Stimulated activated memory B cell treated with anti-CD40 and anti-IgM and Interleukin-4, amounts not matched to agents 10 μg/mL and 1 μg/mL and 100 μg/mL, for 72 hours (primary cell): Measurements from ENCODE around the gene RITA1.

ENCODE experiments used
- ATAC-seq: fragments of 150-1000 bp; cut with Tn5 transposase; 2 replicates; pipeline ENCODE4 v1.10.0; 2021
- H3K27ac Mint-ChIP-seq: one replicate; pipeline ENCODE4 v1.8.0; 2022; ENCODE audit warnings: mild to moderate bottlenecking, mixed read lengths
- H3K27me3 Mint-ChIP-seq: one replicate; pipeline ENCODE4 v1.8.0; 2022; ENCODE audit warnings: mixed read lengths
- H3K36me3 Mint-ChIP-seq: one replicate; pipeline ENCODE4 v1.8.0; 2022; ENCODE audit warnings: mixed read lengths
- H3K4me1 Mint-ChIP-seq: one replicate; pipeline ENCODE4 v1.8.0; 2022; ENCODE audit warnings: mixed read lengths
- H3K4me3 Mint-ChIP-seq: one replicate; pipeline ENCODE4 v1.8.0; 2022; ENCODE audit warnings: mild to moderate bottlenecking, moderate library complexity, mixed read lengths
- H3K9me3 Mint-ChIP-seq: one replicate; pipeline ENCODE4 v1.8.0; 2022; ENCODE audit warnings: mixed read lengths

The RITA1 gene

DNA sequence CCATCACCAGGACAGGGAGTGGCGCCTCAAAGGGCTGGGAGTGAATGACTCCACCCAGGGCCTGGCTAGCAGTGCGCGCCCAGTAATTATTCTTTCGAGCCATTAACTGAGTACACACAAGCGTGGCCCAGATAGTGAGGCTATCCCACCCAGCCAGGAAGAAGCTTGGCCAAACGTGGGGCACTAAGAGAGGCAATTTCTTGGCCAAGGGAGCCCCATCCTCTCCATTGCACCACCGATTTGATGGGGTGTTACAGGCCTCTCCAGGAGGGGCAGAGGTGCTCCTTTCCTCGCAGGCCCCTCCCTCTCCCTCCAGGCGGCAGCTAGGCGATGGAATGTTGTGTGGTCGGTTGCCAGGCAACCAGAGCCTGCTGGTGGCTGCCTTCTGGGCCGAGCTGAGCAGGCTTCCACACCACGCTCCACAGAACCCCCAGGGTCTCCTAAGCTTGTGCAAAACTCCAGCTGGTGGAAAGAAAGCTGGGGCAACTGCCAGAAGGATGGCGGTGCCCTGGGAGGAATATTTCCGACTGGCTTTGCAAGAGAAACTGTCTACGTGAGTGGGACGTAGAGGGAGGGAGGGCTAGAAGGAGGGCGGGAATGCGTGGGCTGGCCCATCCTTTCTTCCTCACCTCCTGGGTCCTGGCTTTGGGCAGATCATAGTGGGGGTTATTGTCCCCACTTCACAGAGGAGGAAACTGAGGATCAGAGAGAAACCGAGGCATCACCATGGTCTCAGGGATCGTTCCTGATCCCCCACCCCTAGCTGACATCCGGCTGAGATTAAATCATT is 36.0 kb upstream of the RITA1 start, which contains the start of gene CFAP73:
CFAP73 (plus strand) TSS at position 364 of the 790 bp plus-strand sequence; CDS start at position 498, 134 bp downstream.
- Mint-ChIP-seq H3K27me3 (peaks cover 28% of the 10 kb centered on the region), H3K4me1 (peaks cover 24% of the 10 kb centered on the region), H3K9me3 (peaks cover 3% of the 10 kb centered on the region), H3K27ac (peak within 1 kb of the TSS; percentile 34), H3K36me3 (no peaks in the 10 kb centered on the region), H3K4me3 (no peak within 1 kb of the TSS)
- no peak for ATAC-seq

DNA sequence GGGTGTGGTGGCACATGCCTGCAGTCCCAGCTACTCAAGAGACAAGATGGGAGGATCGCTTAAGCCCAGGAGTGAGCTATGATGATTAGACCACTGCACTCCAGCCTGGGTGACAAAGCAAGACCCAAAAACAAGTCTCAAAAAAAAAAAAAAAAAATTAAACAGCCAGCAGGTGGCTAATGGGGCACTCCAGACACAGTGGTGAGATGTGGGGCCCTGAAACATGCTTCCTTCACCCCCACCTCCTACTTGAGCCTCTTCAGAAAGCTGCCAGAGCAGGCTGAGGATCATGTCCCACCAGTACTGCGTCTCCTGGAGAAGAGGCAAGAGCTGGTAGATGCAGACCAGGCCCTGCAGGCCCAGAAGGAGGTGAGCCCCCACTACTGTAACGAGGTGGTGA is 33.9 kb upstream of the RITA1 start:
- ATAC-seq = no peak
- H3K27ac Mint-ChIP-seq = peak overlapping the region; percentile 71
- H3K9me3 Mint-ChIP-seq = peaks cover 3% of the 10 kb centered on the region
- H3K27me3 Mint-ChIP-seq = peaks cover 36% of the 10 kb centered on the region
- peaks cover 33% of the 10 kb centered on the region for H3K4me1 Mint-ChIP-seq
- no peak overlapping the region for H3K4me3 Mint-ChIP-seq
- H3K36me3 Mint-ChIP-seq = peaks cover 4% of the 10 kb centered on the region

DNA sequence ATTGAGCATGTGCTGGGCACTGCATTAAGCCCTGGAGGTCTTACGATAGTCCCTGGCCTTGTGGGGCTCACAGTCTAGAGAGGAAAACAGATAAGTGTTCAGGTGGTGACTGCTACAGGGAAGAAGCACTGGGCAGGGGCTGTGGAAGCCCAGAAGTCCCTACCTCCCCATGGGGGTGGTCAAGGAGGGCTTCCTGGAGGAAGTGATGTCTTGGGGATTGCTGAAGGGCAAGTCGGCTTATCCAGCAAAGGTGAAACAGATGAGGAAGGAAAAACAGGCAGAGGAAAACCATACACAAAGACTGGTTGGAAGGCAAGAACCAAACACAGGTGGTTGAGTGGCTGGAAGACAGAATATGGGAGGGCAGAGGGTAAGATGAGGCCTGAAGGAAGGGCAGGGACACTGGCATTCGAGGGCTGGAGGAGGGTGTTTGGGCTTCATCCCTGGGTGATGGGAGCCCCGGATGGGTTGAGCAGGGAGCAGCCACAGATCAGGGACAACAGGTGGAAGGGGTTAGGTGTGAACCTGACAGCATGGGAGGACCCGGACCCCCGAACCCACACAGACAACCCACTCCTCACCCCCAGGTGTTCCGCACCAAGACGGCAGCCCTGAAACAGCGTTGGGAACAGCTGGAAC is 33.2 kb upstream of the RITA1 start:
- H3K36me3 Mint-ChIP-seq = peaks cover 10% of the 10 kb centered on the region
- H3K27me3 Mint-ChIP-seq = peaks cover 36% of the 10 kb centered on the region
- H3K4me3 Mint-ChIP-seq = peak overlapping the region; percentile 86
- peaks cover 2% of the 10 kb centered on the region for H3K9me3 Mint-ChIP-seq
- H3K27ac Mint-ChIP-seq = peak overlapping the region; percentile 71
- no peak for ATAC-seq
- H3K4me1 Mint-ChIP-seq = peaks cover 40% of the 10 kb centered on the region

DNA sequence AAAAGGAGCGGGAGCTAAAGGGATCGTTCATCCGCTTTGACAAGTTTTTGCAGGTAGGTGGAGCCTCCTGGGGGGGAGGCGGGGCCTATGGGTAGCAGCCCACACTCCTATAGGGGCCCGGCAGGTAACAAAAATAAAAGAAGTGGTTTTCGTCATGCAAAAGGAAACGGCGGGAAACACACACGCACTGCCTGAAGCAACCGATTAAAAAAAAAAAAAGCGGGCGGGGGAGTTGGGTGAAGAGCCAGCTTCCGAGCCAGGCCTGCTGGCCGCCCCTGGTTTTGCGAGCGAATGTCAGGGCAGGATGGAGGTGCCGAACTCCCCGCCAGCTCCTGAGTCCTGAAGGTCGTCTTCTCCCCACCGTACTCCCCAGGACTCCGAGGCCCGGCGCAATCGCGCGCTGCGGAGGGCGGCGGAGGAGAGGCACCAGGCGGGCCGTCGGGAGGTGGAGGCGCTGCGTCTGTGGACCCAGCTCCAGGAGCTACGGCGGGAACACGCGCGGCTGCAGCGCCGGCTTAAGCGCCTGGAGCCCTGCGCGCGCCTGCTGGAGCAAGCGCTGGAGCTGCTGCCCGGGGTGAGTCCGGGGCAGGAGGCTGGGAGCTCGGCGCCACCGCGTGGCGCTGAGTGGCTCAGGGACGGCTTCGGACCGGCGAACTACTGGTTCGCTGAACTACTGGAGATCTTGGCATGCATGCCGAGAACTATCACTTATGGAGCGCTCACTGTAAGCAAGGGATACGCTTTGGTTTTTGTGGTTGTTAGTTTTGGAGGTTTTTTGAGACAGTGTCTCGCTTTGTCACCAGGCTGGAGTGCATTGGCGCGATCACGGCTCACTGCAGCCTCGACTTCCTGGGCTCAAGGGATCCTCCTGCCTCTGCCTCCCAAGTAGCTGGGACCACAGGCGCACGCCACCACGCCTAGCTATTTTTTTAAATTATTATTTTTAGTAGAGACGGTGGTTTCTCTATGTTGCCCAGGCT is 32.4 kb upstream of the RITA1 start:
- peaks cover 19% of the 10 kb centered on the region for H3K36me3 Mint-ChIP-seq
- H3K27me3 Mint-ChIP-seq = peaks cover 36% of the 10 kb centered on the region
- peak overlapping the region; percentile 86 for H3K4me3 Mint-ChIP-seq
- H3K27ac Mint-ChIP-seq = peak overlapping the region; percentile 71
- peak; percentile 84 for ATAC-seq
- H3K4me1 Mint-ChIP-seq = peaks cover 44% of the 10 kb centered on the region
- no peaks in the 10 kb centered on the region for H3K9me3 Mint-ChIP-seq

DNA sequence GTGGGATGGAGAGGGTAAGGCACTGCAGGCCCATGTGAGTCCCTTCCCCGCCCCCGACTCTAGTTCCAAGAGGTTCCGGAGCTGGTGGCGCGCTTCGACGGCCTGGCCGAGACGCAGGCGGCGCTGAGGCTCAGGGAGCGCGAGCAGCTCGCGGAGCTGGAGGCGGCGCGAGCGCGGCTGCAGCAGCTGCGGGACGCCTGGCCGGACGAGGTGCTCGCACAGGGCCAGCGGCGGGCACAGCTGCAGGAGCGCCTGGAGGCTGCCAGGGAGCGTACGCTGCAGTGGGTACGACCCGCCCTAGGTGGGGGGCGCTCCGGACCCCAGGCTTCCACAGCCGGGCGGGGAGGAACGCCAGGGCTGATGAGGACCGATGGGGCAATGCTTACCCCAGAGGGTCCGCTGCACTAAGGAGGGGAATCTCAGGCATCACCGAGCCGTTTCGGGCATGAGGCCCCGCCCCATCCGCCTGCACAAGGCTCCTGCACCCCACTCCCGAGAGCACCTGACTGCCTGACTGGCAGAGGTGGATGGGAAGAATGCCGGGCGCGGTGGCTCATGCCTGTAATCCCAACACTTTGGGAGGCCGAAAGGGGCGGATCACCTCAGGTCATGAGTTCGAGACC is 31.1 kb upstream of the RITA1 start:
- no peak overlapping the region for H3K27ac Mint-ChIP-seq
- no peaks in the 10 kb centered on the region for H3K9me3 Mint-ChIP-seq
- H3K36me3 Mint-ChIP-seq = peaks cover 31% of the 10 kb centered on the region
- peaks cover 36% of the 10 kb centered on the region for H3K27me3 Mint-ChIP-seq
- ATAC-seq = peak; percentile 4
- peak overlapping the region; percentile 66 for H3K4me3 Mint-ChIP-seq
- peaks cover 44% of the 10 kb centered on the region for H3K4me1 Mint-ChIP-seq

DNA sequence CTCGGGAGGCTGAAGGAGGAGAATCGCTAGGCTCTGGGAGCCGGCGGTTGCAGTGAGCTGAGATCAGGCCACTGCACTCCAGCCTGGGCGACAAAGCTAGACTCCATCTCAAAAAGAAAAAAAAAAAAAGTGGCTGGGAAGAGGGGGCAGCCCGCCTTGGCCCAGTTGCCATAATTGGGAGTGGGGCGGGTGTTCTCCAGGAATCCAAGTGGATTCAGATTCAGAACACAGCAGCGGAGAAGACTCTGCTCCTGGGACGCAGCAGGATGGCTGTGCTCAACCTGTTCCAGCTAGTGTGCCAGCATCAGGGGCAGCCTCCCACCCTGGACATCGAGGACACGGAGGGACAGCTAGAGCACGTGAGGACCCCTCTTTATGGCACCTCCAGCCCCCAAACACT is 30.5 kb upstream of the RITA1 start:
- H3K27me3 Mint-ChIP-seq = peaks cover 36% of the 10 kb centered on the region
- H3K4me3 Mint-ChIP-seq = no peak overlapping the region
- no peaks in the 10 kb centered on the region for H3K9me3 Mint-ChIP-seq
- H3K4me1 Mint-ChIP-seq = peaks cover 44% of the 10 kb centered on the region
- H3K27ac Mint-ChIP-seq = no peak overlapping the region
- H3K36me3 Mint-ChIP-seq = peaks cover 37% of the 10 kb centered on the region
- ATAC-seq = no peak

DNA sequence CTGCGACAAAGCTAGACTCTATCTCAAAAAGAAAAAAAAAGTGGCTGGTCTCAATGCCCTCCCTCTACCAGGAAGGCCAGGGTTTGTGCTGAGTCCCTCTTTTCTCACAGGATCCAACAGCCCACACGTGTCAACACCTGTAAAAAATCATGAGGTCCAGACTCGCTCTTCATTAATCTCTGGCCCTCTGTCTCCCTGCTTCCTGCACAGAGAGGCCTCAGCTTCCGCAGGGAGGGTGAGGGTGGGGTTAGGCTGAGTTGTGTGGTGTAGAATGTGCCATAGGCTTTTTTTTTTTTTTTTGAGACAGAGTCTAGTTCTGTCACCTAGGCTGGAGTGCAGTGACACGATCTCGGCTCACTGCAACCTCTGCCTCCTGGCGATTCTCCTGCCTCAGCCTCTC is 29.9 kb upstream of the RITA1 start:
- ATAC-seq = no peak
- Mint-ChIP-seq H3K4me1 (peaks cover 44% of the 10 kb centered on the region), H3K4me3 (no peak overlapping the region), H3K9me3 (no peaks in the 10 kb centered on the region), H3K36me3 (peaks cover 43% of the 10 kb centered on the region), H3K27me3 (peaks cover 31% of the 10 kb centered on the region), H3K27ac (no peak overlapping the region)

DNA sequence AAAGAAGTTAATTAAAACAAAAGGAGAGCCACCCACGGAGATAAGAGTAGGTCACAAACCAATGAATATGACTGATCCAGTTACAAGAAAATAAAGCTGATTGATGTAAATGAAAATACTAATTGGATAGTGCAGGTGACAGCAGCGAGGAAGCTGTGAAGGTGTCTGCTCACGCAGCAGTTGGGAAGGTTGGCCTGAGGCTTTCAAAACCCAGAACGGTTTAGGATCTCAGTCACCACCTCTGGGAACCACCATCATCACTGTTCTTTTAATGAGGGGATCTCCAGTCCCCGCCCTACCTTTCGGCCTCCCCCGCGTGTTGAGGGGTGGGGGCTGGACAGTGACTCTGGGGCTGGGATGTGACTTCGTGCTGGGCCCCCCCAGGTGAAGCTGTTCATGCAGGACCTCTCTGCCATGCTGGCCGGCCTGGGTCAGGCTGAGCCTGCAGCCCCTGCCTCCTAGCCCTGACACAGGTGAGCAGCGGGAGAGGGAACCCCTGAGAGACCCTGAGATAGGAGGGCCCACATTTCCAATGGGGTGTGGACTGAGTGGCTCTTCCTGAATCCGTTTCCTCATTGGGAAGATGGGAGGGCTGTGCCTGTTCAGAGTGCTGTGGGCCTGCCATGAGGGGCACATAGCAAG is 28.2 kb upstream of the RITA1 start:
- no peak for ATAC-seq
- Mint-ChIP-seq H3K9me3 (no peaks in the 10 kb centered on the region), H3K27ac (no peak overlapping the region), H3K4me1 (peaks cover 48% of the 10 kb centered on the region), H3K36me3 (peaks cover 60% of the 10 kb centered on the region), H3K4me3 (no peak overlapping the region), H3K27me3 (peaks cover 20% of the 10 kb centered on the region)

DNA sequence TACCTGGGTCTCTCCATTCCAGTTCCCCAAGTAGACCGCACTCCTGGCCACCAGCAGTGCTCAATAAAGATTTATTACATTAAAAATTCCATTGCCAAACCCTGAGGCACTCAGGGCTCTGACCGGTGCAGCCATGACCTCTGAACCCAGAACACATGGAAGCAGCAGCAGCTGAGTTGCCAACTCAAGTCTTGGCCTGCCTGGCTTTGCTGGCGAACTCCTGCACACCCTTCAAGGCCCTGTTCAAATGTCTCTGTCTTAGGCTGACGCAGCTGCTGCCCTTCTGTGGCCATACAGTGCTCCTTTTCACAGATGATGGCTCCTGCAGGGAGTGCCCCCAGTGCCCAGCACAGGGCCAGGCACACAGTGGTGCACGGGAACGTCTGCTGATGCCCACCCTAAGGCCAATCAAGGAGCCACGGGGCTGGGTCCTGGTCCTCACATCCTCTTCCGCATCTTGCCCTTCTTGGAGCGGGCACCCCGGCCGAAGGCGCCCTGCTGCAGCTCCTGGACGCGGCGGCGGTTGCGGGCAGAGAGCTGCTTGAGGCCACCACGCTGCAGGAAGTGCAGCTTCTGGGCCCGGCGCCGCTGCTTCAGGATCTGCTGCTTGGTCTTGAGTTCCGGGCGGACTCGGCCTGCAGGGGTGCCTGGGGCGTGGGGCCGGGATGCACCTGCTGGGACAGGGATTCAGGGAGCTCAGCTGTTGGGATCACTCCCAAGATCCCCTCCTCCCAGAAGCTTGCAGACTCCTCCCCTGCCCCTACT is 26.9 kb upstream of the RITA1 start:
- Mint-ChIP-seq H3K27ac (no peak overlapping the region), H3K36me3 (peaks cover 72% of the 10 kb centered on the region), H3K4me1 (peaks cover 37% of the 10 kb centered on the region), H3K4me3 (no peak overlapping the region), H3K9me3 (no peaks in the 10 kb centered on the region), H3K27me3 (peaks cover 9% of the 10 kb centered on the region)
- no peak for ATAC-seq

DNA sequence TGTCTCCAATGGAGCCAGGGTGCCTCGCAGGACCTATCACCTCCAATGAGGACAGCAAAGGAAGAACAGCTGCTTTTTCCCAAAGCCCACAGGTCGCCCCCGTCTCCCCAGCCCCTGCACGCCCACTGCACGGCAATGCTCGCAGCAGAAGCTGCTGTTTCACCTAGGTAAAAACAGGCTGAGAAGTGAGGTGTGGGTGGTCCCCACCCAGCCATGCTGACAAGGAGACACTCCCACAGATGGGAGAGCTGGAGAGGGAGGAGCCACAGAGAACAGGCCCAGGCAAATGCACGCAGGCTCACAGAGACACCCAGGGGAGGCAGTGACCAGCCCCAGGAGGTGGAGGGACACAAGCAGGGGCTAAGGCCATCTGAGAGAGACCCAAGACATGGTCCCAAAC is 25.6 kb upstream of the RITA1 start:
- peaks cover 86% of the 10 kb centered on the region for H3K36me3 Mint-ChIP-seq
- H3K27me3 Mint-ChIP-seq = peaks cover 5% of the 10 kb centered on the region
- no peaks in the 10 kb centered on the region for H3K9me3 Mint-ChIP-seq
- ATAC-seq = no peak
- H3K4me3 Mint-ChIP-seq = no peak overlapping the region
- peaks cover 26% of the 10 kb centered on the region for H3K4me1 Mint-ChIP-seq
- H3K27ac Mint-ChIP-seq = no peak overlapping the region

DNA sequence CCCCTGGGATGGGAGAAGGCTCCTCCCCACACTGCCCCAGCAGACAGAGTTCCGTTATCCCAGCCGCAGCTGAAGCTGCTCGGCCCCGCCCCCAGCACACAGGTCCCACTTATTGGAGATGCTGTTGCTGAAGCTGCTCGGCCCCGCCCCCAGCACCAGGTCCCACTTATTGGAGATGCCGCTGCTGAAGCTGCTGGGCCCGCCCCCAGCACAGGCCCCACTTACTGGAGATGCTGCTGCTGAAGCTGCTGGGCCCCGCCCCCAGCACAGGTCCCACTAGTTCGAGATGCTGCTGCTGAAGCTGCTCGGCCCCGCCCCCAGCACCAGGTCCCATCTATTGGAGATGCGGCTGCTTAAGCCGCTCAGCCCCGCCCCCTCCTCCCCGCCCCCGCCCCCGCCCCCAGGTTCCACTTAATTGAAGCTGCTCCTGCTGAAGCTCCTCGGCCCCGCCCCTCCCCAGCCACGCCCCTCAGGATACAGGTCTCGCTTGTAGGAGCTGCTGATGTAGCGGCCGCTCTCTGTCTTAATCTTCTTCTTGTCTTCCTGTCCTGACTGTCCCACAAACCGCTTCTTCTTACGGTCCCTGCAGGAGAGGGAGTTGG is 24.0 kb upstream of the RITA1 start:
- Mint-ChIP-seq H3K27me3 (no peaks in the 10 kb centered on the region), H3K36me3 (peaks cover 99% of the 10 kb centered on the region), H3K4me3 (peak overlapping the region; percentile 18), H3K27ac (no peak overlapping the region), H3K4me1 (peaks cover 22% of the 10 kb centered on the region), H3K9me3 (no peaks in the 10 kb centered on the region)
- peak; percentile 74 for ATAC-seq

DNA sequence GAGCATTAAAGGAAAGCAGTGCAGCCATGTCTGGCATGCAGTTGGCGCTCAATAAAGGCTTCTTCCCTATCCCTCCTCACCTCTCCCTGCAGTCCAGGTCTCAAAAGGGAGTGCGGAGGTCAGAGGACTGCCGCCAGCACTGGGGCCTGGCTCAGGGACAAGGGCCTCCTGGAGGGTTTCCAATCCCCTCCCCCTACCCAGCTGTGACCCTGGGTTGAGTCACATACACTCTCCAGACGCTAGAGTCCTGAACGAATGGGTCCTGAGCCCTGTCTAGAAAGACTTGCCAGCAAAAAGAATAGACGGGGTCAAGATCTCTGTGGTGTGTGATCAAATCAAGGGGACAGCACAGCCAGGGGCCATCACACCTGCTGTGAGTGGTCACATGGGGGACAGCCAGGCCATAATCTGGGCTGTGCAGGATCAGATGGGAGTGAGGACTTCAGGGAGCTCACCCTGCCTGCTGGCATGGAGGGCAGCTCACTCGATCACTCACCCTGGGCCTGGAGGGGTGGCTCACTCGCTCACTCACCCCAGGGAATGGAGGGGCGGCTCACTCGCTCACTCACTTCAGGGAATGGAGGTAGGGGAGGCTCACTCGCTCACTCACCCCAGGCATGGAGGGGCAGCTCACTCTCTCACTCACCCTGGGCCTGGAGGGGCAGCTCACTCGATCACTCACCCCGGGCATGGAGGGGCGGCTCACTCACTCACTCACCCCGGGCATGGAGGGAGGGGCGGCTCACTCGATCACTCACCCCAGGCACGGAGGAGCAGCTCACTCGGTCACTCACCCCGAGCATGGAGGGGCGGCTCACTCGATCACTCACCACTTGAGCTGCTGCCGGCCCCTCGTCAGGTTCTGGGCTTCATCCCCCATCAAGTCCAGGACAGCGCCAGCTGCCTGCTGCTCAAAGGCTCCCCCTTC is 23.2 kb upstream of the RITA1 start:
- H3K9me3 Mint-ChIP-seq = no peaks in the 10 kb centered on the region
- peaks cover 95% of the 10 kb centered on the region for H3K36me3 Mint-ChIP-seq
- H3K4me1 Mint-ChIP-seq = peaks cover 14% of the 10 kb centered on the region
- no peak overlapping the region for H3K27ac Mint-ChIP-seq
- no peaks in the 10 kb centered on the region for H3K27me3 Mint-ChIP-seq
- ATAC-seq = no peak
- H3K4me3 Mint-ChIP-seq = no peak overlapping the region

DNA sequence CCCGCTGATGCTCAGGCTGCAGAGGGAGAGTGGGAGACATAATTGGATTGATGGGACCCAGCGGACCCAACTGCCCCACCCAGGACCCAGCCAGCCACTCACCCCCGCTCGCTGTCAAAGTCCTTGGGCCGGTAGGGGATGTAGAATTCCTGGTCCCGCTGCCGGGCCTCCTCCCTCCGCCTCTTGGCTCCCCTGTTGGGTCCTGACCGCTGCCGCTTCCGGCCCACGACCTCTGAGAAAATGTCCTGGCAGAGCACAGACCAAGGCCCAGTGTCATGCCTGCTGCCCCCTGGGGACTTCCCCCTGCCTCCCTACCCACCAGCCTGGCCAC is 22.5 kb upstream of the RITA1 start:
- no peak for ATAC-seq
- Mint-ChIP-seq H3K9me3 (no peaks in the 10 kb centered on the region), H3K4me3 (no peak overlapping the region), H3K36me3 (peaks cover 95% of the 10 kb centered on the region), H3K27ac (no peak overlapping the region), H3K4me1 (peaks cover 10% of the 10 kb centered on the region), H3K27me3 (no peaks in the 10 kb centered on the region)
